ENCODE data around the gene GRM2. TPM values are rescaled to one million over a fixed set of nuclear protein-coding genes. Genes with fewer than 3 reads are reported as not detected.
"Not testable (repeated sequence)": the region's sequence is repeated elsewhere in the genome, so short reads cannot be mapped to it uniquely, and the experiment has no call there.

GRM2 gene
- total RNA-seq, 5 donors from 2014 or later (not counting 1 experiment from before 2014, with no cell fraction given) = 1.5 to 6.9 (median 2.2) TPM

DNA sequence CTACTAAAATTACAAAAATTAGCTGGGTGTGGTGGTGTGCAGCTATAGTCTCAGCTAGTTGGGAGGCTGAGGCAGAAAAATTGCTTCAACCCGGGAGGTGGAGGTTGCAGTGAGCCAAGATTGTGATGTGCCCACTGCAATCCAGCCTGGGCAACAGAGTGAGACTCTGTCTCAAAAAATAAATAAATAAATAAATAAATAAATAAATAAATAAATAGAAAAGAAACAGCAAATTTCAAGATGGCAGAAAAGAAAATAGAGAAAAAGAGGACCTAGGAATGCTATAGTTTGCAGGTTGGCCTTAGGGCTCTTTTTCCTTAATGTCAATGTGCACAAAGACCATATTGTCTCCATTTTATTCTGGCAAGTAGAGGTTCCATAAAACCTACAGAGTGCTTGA, 44.0 kb downstream of the GRM2 start:
- WGBS (ENCODE audit: insufficient coverage) = no CpG with 5 or more reads among the region's 1 CpG
- CTCF ChIA-PET = no interaction called here

GRCh38 chr3:51751287-51751686, 44.4 kb downstream of the GRM2 start:
- DNase-seq = no peak
- no peak overlapping the region for H3K27ac ChIP-seq (ENCODE audit: low read length)
- no peak overlapping the region for H3K4me3 Mint-ChIP-seq
- no peak for ATAC-seq (replicated peaks in 1 of 4)
- H3K4me1 ChIP-seq (ENCODE audit: control insufficient read depth in 1 of 2, extremely low read depth in 1 of 2, insufficient read depth in 2 of 2, low read length in 2 of 2) = no peaks in the 10 kb centered on the region
- H3K36me3 ChIP-seq (ENCODE audit: control insufficient read depth in 2 of 2, extremely low read depth in 1 of 2, insufficient read depth in 1 of 2, low read length in 1 of 2) = no peaks in the 10 kb centered on the region
- peaks cover 0 to 12% (median 6%) of the 10 kb centered on the region in 3 donors for H3K9me3 Mint-ChIP-seq
- H3K9me3 ChIP-seq = no peaks in the 10 kb centered on the region
- no CpG with 5 or more reads among the region's 2 CpGs for WGBS (ENCODE audit: insufficient coverage)
- no peak overlapping the region for H3K4me3 ChIP-seq (ENCODE audit: control insufficient read depth in 1 of 2, extremely low read depth in 1 of 2, low read length in 1 of 2)
- H3K27ac Mint-ChIP-seq = no peak overlapping the region
- H3K27me3 Mint-ChIP-seq = peaks cover 1 to 4% of the 10 kb centered on the region in 2 donors
- H3K4me1 Mint-ChIP-seq = peaks cover 7 to 9% (median 9%) of the 10 kb centered on the region in 3 donors
- ChIA-PET CTCF (no interaction called here), POLR2A (no interaction called here)
- no peaks in the 10 kb centered on the region for H3K36me3 Mint-ChIP-seq
- no peaks in the 10 kb centered on the region for H3K27me3 ChIP-seq (replicated peaks in 1 of 2; ENCODE audit: control insufficient read depth in 2 of 2, extremely low read depth in 1 of 2, insufficient read depth in 2 of 2, low read length in 1 of 2)

More for the DNA sequence above, 44.0 kb downstream of the GRM2 start:
- H3K4me1 Mint-ChIP-seq = peaks cover 7 to 9% (median 9%) of the 10 kb centered on the region in 3 donors
- no peak overlapping the region for H3K27ac Mint-ChIP-seq
- H3K9me3 ChIP-seq = no peaks in the 10 kb centered on the region
- no peak overlapping the region for H3K27ac ChIP-seq (ENCODE audit: low read length)
- no peak overlapping the region for H3K4me3 ChIP-seq (ENCODE audit: control insufficient read depth in 1 of 2, extremely low read depth in 1 of 2, low read length in 1 of 2)
- peaks cover 0 to 8% (median 2%) of the 10 kb centered on the region in 3 donors for H3K9me3 Mint-ChIP-seq
- no peaks in the 10 kb centered on the region for H3K4me1 ChIP-seq (ENCODE audit: control insufficient read depth in 1 of 2, extremely low read depth in 1 of 2, insufficient read depth in 2 of 2, low read length in 2 of 2)
- H3K36me3 Mint-ChIP-seq = no peaks in the 10 kb centered on the region
- no peak overlapping the region for H3K4me3 Mint-ChIP-seq
- no peaks in the 10 kb centered on the region for H3K27me3 ChIP-seq (replicated peaks in 1 of 2; ENCODE audit: control insufficient read depth in 2 of 2, extremely low read depth in 1 of 2, insufficient read depth in 2 of 2, low read length in 1 of 2)
- peaks cover 0 to 2% of the 10 kb centered on the region in 2 donors for H3K27me3 Mint-ChIP-seq
- POLR2A ChIA-PET = no interaction called here
- H3K36me3 ChIP-seq (ENCODE audit: control insufficient read depth in 2 of 2, extremely low read depth in 1 of 2, insufficient read depth in 1 of 2, low read length in 1 of 2) = no peaks in the 10 kb centered on the region
- DNase-seq (no peak), ATAC-seq (replicated peaks in 1 of 4) (no peak)

DNA sequence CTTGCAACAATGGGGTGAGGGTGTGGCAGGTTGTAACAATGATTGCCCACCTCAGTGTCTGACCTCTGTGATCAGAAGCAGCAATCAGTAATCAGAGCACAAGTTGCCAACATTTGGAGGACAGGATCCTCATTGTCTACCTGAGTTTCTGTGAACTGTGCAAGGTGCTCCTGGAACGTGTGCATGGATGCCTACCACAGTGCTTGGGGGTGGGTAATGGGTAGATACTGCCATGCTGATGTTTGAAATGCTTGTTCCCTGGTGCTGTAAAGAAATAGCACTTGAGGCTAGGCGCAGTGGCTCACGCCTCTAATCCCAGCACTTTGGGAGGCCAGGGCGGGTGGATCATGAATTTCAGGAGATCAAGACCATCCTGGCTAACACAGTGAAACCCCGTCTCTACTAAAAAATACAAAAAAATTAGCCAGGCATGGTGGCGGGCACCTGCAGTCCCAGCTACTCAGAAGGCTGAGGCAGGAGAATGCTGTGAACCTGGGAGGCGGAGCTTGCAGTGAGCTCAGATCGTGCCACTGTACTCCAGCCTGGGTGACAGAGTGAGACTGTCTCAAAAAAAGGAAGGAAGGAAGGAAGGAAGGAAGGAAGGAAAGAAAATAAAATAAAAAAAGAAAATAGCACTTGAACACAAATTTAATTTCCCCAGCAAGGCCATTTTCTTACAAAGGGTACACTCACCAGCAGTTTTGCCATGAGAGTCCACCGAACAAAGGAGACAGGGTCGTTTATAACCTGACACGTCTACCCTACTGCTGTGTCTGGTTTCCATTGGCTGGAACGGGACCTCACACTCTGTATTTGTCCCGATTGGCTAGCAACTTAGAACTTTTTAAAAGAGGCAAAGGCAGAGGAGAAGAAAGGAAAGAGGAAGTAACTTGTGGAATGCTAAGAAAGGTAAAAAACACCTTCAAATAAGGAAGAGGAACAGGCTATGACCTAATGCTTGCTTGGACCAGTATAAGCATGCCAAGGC, 47.2 kb downstream of the GRM2 start:
- H3K4me1 ChIP-seq (ENCODE audit: control insufficient read depth in 1 of 2, extremely low read depth in 1 of 2, insufficient read depth in 2 of 2, low read length in 2 of 2); DNase-seq; H3K4me1 Mint-ChIP-seq; H3K9me3 ChIP-seq; H3K36me3 ChIP-seq (ENCODE audit: control insufficient read depth in 2 of 2, extremely low read depth in 1 of 2, insufficient read depth in 1 of 2, low read length in 1 of 2); H3K27me3 ChIP-seq (replicated peaks in 1 of 2; ENCODE audit: control insufficient read depth in 2 of 2, extremely low read depth in 1 of 2, insufficient read depth in 2 of 2, low read length in 1 of 2); H3K27me3 Mint-ChIP-seq; H3K27ac ChIP-seq (ENCODE audit: low read length); POLR2A ChIA-PET; ATAC-seq (replicated peaks in 1 of 4); H3K4me3 ChIP-seq (ENCODE audit: control insufficient read depth in 1 of 2, extremely low read depth in 1 of 2, low read length in 1 of 2); H3K27ac Mint-ChIP-seq; H3K4me3 Mint-ChIP-seq; H3K36me3 Mint-ChIP-seq: not testable (repeated sequence)
- peaks cover 0 to 15% (median 15%) of the 10 kb centered on the region in 3 donors for H3K9me3 Mint-ChIP-seq
- 77% methylated on average over 8 of the region's 13 CpGs for WGBS (ENCODE audit: insufficient coverage)
- CTCF ChIA-PET = interaction anchor here in 1 of 2 donors (0.7 kb wide), 1 partner anchor 883 kb away, joined by 3 read pairs; no protein-coding TSS in a partner anchor

DNA sequence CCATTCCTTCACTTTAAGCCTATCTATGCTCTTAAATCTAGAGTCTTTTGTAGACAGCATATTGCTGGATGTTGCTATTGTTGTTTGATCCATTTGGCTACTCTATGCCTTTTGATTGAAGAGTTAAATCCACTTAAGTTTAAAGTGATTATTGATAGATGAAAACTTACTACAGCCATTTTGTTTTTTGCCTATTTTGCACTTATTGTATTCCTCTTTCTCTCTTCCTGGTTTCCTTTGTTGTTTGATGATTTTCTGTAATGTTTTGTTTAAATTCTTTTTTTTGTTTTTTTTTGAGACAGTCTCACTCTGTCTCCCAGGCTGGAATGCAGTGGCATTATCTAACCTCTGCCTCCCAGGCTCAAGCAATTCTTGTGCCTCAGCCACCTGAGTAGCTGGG, 52.3 kb downstream of the GRM2 start:
- Mint-ChIP-seq H3K9me3 (peaks cover 4 to 36% (median 29%) of the 10 kb centered on the region in 3 donors), H3K36me3 (peaks cover 8% of the 10 kb centered on the region), H3K27ac (no peak overlapping the region), H3K27me3 (peaks cover 5 to 10% of the 10 kb centered on the region in 2 donors), H3K4me3 (no peak overlapping the region), H3K4me1 (no peaks in the 10 kb centered on the region)
- Histone ChIP-seq H3K4me1 (ENCODE audit: control insufficient read depth in 1 of 2, extremely low read depth in 1 of 2, insufficient read depth in 2 of 2, low read length in 2 of 2) (no peaks in the 10 kb centered on the region), H3K36me3 (ENCODE audit: control insufficient read depth in 2 of 2, extremely low read depth in 1 of 2, insufficient read depth in 1 of 2, low read length in 1 of 2) (no peaks in the 10 kb centered on the region), H3K4me3 (ENCODE audit: control insufficient read depth in 1 of 2, extremely low read depth in 1 of 2, low read length in 1 of 2) (no peak overlapping the region), H3K27ac (ENCODE audit: low read length) (no peak overlapping the region), H3K9me3 (peaks cover 4% of the 10 kb centered on the region), H3K27me3 (replicated peaks in 1 of 2; ENCODE audit: control insufficient read depth in 2 of 2, extremely low read depth in 1 of 2, insufficient read depth in 2 of 2, low read length in 1 of 2) (peaks cover 0 to 8% of the 10 kb centered on the region in 2 experiments)
- ChIA-PET POLR2A (interaction anchor here in 1 of 2 donors (0.7 kb wide), 1 partner anchor 146 kb away, joined by 3 read pairs; no protein-coding TSS in a partner anchor), CTCF (no interaction called here)
- ATAC-seq (replicated peaks in 1 of 4) = no peak
- no peak for DNase-seq

Other genes with a start within 250 kb of the GRM2 start
- gene DCAF1, start 207.1 kb upstream of the GRM2 start, total RNA-seq = 10 to 100 TPM; 25.4 to 36.7 (median 34.6) TPM
- 10 to 100 TPM; 35.9 to 42.8 (median 39.7) TPM for gene RAD54L2, start 168.3 kb upstream of the GRM2 start, total RNA-seq
- 10 to 100 TPM; 35.9 to 51.0 (median 47.0) TPM for gene TEX264, start 35.8 kb upstream of the GRM2 start, total RNA-seq
- not detected for gene IQCF6, start 72.2 kb downstream of the GRM2 start, total RNA-seq
- not detected for gene IQCF2, start 154.5 kb downstream of the GRM2 start, total RNA-seq
- not detected for gene IQCF5, start 168.5 kb downstream of the GRM2 start, total RNA-seq
- gene IQCF1, start 196.3 kb downstream of the GRM2 start, total RNA-seq = not detected
- gene RRP9, start 234.8 kb downstream of the GRM2 start, total RNA-seq = 10 to 100 TPM; 11.4 to 20.5 (median 18.3) TPM
- 10 to 100 TPM in 3 of 5 donors, 1 to 10 TPM in 2; 8.7 to 16.3 (median 12.4) TPM for gene PARP3, start 235.3 kb downstream of the GRM2 start, total RNA-seq
- gene GPR62, start 248.3 kb downstream of the GRM2 start, total RNA-seq = not detected

Data from T-cell (primary cell).